ENCODE data around the gene ATP2C2. TPM values are rescaled to one million over a fixed set of nuclear protein-coding genes. Genes with fewer than 3 reads are reported as not detected.
A peak's percentile ranks its signal among the peaks of the same experiment; 100 is the strongest.

ATP2C2 gene
- total and polyA plus RNA-seq, 2 of the 8 experiments (the other 6 are each of a cell fraction or from before 2014, with no cell fraction given): 1.2 to 2.8 TPM

DNA sequence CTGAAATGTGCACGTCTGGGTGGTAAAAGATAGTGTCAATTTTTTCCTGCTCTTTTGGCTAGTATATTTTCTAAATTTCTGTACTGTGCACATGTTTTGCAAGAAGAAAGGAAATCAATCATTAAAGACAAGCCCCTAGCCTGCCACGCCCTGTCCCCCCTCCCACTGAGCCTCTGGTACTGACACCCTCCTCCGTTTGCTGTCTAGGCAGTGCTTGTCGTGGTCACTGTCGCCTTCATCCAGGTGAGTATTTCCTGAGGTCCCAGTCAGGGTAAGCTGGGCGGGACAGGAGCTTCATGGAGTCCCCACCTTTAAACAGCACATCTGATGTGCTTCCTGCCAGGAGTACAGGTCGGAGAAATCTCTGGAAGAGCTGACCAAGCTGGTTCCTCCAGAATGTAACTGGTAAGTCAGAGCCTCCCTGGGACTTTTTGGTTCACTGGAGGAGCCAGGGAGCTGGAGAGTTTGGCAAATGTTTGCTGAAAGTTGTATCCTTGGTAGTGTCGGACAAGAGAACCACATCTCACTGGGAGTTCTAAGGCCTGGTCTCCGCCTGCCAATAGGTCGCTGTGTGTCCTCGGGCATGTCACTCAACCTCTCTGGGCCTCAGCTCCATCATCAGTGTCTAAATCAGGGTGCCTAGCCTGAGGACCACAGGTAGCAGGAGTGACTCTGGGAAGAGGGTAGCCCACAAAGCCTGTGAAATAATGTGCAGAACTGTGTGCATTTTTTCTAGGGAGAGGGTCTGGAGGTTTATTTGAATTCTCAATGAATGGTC, 42.2 kb downstream of the ATP2C2 start:
- WGBS, 2 experiments (ENCODE audit: extremely low coverage in 1 of 2, insufficient coverage in 1 of 2, insufficient read length in 1 of 2, insufficient replicate concordance in 2 of 2, low coverage in 1 of 2, low lambda C conversion rate in 2 of 2, missing lambda C conversion rate in 1 of 2): 84% methylated on average over 10 of the region's 11 CpGs; no CpG with 5 or more reads in 1 of the 2 experiments
- Histone ChIP-seq H3K9ac (replicated peaks in 1 of 4; ENCODE audit: extremely low read depth in 1 of 4, low read depth in 3 of 4, low read length in 3 of 4) (0 out of 7 replicates have a peak overlapping the region, but pooled peaks of 1 of the 4 experiments have one; percentile 13), H3K27ac (ENCODE audit: low read depth, low read length) (no peak overlapping the region), H3K79me2 (ENCODE audit: control insufficient read depth in 1 of 2, insufficient read depth in 2 of 2, low read length in 2 of 2) (no peaks in the 10 kb centered on the region), H3K36me3 (ENCODE audit: control insufficient read depth in 2 of 4, insufficient read depth in 4 of 4, low read length in 3 of 4) (no peaks in the 10 kb centered on the region), H2BK12ac (ENCODE audit: low read depth, low read length) (no peak overlapping the region), H4K8ac (ENCODE audit: extremely low read depth, insufficient read depth, low read length) (no peak overlapping the region), H2BK15ac (ENCODE audit: low read length) (no peak overlapping the region), H4K5ac (ENCODE audit: insufficient read length, low read depth, low read length) (no peak overlapping the region), H3K9me3 (ENCODE audit: insufficient read depth in 2 of 2, low read depth in 1 of 2, low read length in 1 of 2) (no peaks in the 10 kb centered on the region), H3K79me1 (ENCODE audit: low read depth, low read length) (no peaks in the 10 kb centered on the region), H4K20me1 (replicated peaks in 1 of 2; ENCODE audit: control insufficient read depth in 1 of 2, insufficient read depth in 2 of 2, low read length in 2 of 2) (no peaks in the 10 kb centered on the region), H3K14ac (ENCODE audit: insufficient read length) (peak overlapping the region; percentile 32), H3K23me2 (ENCODE audit: low read depth, low read length) (peaks cover 3% of the 10 kb centered on the region; the same call in 1 of the 2 replicates), H3K23ac (ENCODE audit: insufficient read length) (no peak overlapping the region), H3K56ac (replicated peaks; ENCODE audit: insufficient read length, low read depth, low read length) (no peak overlapping the region), H2BK120ac (replicated peaks; ENCODE audit: low read depth, low read length) (no peak overlapping the region), H3K4me1 (replicated peaks in 1 of 4; ENCODE audit: control insufficient read depth in 3 of 4, insufficient read depth in 4 of 4, low read length in 3 of 4) (no peaks in the 10 kb centered on the region), H3K18ac (ENCODE audit: extremely low read depth, low read length) (no peak overlapping the region), H3K4me2 (ENCODE audit: insufficient read depth in 1 of 2, low read depth in 2 of 2, low read length in 2 of 2) (no peak overlapping the region), H2AFZ (ENCODE audit: low read length) (no peak overlapping the region), H3K4ac (replicated peaks; ENCODE audit: insufficient read length, low read depth, low read length) (no peak overlapping the region), H4K91ac (replicated peaks; ENCODE audit: insufficient read length, low read length) (no peak overlapping the region), H2AK5ac (ENCODE audit: low read depth, low read length) (no peak overlapping the region), H2BK20ac (ENCODE audit: low read length) (no peak overlapping the region), H3K4me3 (ENCODE audit: extremely low read depth in 1 of 4, insufficient read depth in 2 of 4, low read depth in 3 of 4, low read length in 4 of 4) (no peak overlapping the region), H2BK5ac (ENCODE audit: low read depth, low read length) (no peak overlapping the region), H3K27me3 (replicated peaks in 1 of 4; ENCODE audit: control insufficient read depth in 3 of 4, extremely low read depth in 1 of 4, insufficient read depth in 3 of 4, low read length in 3 of 4) (no peaks in the 10 kb centered on the region)
- ChIA-PET POLR2A (ENCODE audit: partially characterized antibody) (interaction anchor here (1.5 kb wide), 1 partner anchor 84 kb away, joined by 3 read pairs; no protein-coding TSS in a partner anchor), CTCF (ENCODE audit: partially characterized antibody) (interaction anchor here (0.6 to 0.7 kb wide), 2 partner anchors 12 to 81 kb away, joined by 3 read pairs; no protein-coding TSS in a partner anchor)
- no peak for FAIRE-seq
- no peak for DNase-seq (ENCODE audit: low read depth in 1 of 2, low spot score in 2 of 2)
- 0 out of 2 replicates have a peak, but pooled peaks have one; percentile 38 for TF ChIP-seq KDM1A (IDR thresholded peaks at IDR 0.05; ENCODE audit: borderline replicate concordance, low read length)

Measured in H1 (cell line).